GM19463 (cell line): Measurements from ENCODE around the gene EME1.
"Not testable (repeated sequence)": the region's sequence is repeated elsewhere in the genome, so short reads cannot be mapped to it uniquely, and the experiment has no call there.

ENCODE experiments used
- ATAC-seq: cut with Tn5 transposase; IDR thresholded peaks from one replicate; pipeline ENCODE4 v1.9.1; 2021; ENCODE audit warnings: mild to moderate bottlenecking, moderate library complexity; ENCODE audit not compliant: unreplicated experiment

Gene EME1

GRCh38 chr17:50372758-50373556, at the start of gene EME1, which contains the start of gene MRPL27:
Gene EME1, plus strand, starts transcription at chr17:50373229. Its CDS starts 1,980 bp downstream, at chr17:50375209.
Gene MRPL27, minus strand, starts transcription at chr17:50373184. Its CDS starts 14 bp downstream, at chr17:50373170.
- peak; percentile 89 for ATAC-seq

- no peak for ATAC-seq
These were observed 47.1 kb upstream of the EME1 start for GRCh38 chr17:50325906-50326305.

GRCh38 chr17:50326831-50327364, 46.1 kb upstream of the EME1 start:
- ATAC-seq = peak; percentile 51

- no peak for ATAC-seq
These were observed 44.4 kb upstream of the EME1 start for GRCh38 chr17:50328363-50329325.

- ATAC-seq = no peak
These were observed 43.3 kb upstream of the EME1 start for GRCh38 chr17:50329716-50330115.

- ATAC-seq = no peak
These were observed 42.8 kb upstream of the EME1 start for GRCh38 chr17:50330151-50330775.

- no peak for ATAC-seq
These were observed 41.8 kb upstream of the EME1 start for GRCh38 chr17:50331085-50331791.

- no peak for ATAC-seq
These were observed 40.8 kb upstream of the EME1 start for GRCh38 chr17:50332196-50332595.

GRCh38 chr17:50333291-50334057, 39.6 kb upstream of the EME1 start:
- not testable (repeated sequence) for ATAC-seq

- ATAC-seq = no peak
These were observed 35.1 kb upstream of the EME1 start for GRCh38 chr17:50337956-50338355.

- no peak for ATAC-seq
These were observed 34.4 kb upstream of the EME1 start for GRCh38 chr17:50338645-50339044.

- no peak for ATAC-seq
These were observed 33.6 kb upstream of the EME1 start for GRCh38 chr17:50339381-50339780.

GRCh38 chr17:50344731-50345365, 28.2 kb upstream of the EME1 start:
- ATAC-seq = no peak

- peak; percentile 75 for ATAC-seq
These were observed 27.4 kb upstream of the EME1 start, which contains the start of gene XYLT2 for GRCh38 chr17:50345432-50346312. Gene XYLT2, plus strand, starts transcription at chr17:50346126. Its CDS starts 15 bp downstream, at chr17:50346141.

- ATAC-seq = peak; percentile 58
These were observed 26.5 kb upstream of the EME1 start for GRCh38 chr17:50346313-50347116.

GRCh38 chr17:50347117-50347893, 25.7 kb upstream of the EME1 start:
- no peak for ATAC-seq
